Measurements from ENCODE around the gene THY1.
"Not testable (repeated sequence)": the region's sequence is repeated elsewhere in the genome, so short reads cannot be mapped to it uniquely, and the experiment has no call there.

THY1 gene

GRCh38 chr11:119422809-119423508 lies at the start of gene THY1:
Gene THY1 (minus strand): TSS chr11:119423172. CDS start chr11:119420905, 2,267 bp downstream.
- no peak for DNase-seq

GRCh38 chr11:119472186-119472855 lies 49.3 kb upstream of the THY1 start:
- no peak for DNase-seq

- no peak for DNase-seq
These were observed 48.4 kb upstream of the THY1 start for GRCh38 chr11:119471329-119471728.

GRCh38 chr11:119470317-119471291 lies 47.6 kb upstream of the THY1 start:
- DNase-seq, result no peak

GRCh38 chr11:119469506-119469905 lies 46.5 kb upstream of the THY1 start:
- DNase-seq, result no peak

GRCh38 chr11:119468511-119468910 lies 45.5 kb upstream of the THY1 start:
- no peak for DNase-seq

GRCh38 chr11:119461229-119461963 lies 38.4 kb upstream of the THY1 start:
- no peak for DNase-seq

- no peak for DNase-seq
These were observed 37.6 kb upstream of the THY1 start for GRCh38 chr11:119460582-119460981.

GRCh38 chr11:119460097-119460496 lies 37.1 kb upstream of the THY1 start:
- no peak for DNase-seq

GRCh38 chr11:119459293-119459976 lies 36.5 kb upstream of the THY1 start:
- no peak for DNase-seq

- DNase-seq, result not testable (repeated sequence)
These were observed 32.7 kb upstream of the THY1 start for GRCh38 chr11:119455708-119456107.

GRCh38 chr11:119455241-119455640 lies 32.3 kb upstream of the THY1 start:
- not testable (repeated sequence) for DNase-seq

GRCh38 chr11:119453881-119454280 lies 30.9 kb upstream of the THY1 start:
- DNase-seq, result no peak

- DNase-seq, result no peak
These were observed 27.8 kb upstream of the THY1 start for GRCh38 chr11:119450590-119451326.

- DNase-seq, result no peak
These were observed 26.5 kb upstream of the THY1 start for GRCh38 chr11:119449498-119449897.

GRCh38 chr11:119448380-119448779 lies 25.4 kb upstream of the THY1 start:
- no peak for DNase-seq

- DNase-seq, result no peak
These were observed 24.8 kb upstream of the THY1 start for GRCh38 chr11:119447664-119448242.

GRCh38 chr11:119446871-119447663 lies 24.1 kb upstream of the THY1 start:
- DNase-seq, result no peak

GRCh38 chr11:119446434-119446833 lies 23.5 kb upstream of the THY1 start:
- no peak for DNase-seq

- DNase-seq, result no peak
These were observed 22.9 kb upstream of the THY1 start for GRCh38 chr11:119445850-119446249.

All from GDM1 (cell line).